Brain microvascular endothelial cell (primary cell): ENCODE measurements around the gene ABCA2.

Experiments
- DNase-seq: peaks from one replicate; pipeline ENCODE4 v3.0.0-alpha.2; 2020
- H3K27ac ChIP-seq: fragments of 250-450 bp; sonication (Bioruptor Pico); 2 replicates; pipeline ENCODE4 v1.5.1; 2020; ENCODE audit warnings: mild to moderate bottlenecking, moderate library complexity
- H3K27me3 ChIP-seq: fragments of 250-450 bp; sonication (Bioruptor Pico); replicated peaks from 2 replicates; pipeline ENCODE4 v1.5.1; 2020; ENCODE audit warnings: mild to moderate bottlenecking
- H3K36me3 ChIP-seq: fragments of 250-450 bp; sonication (Bioruptor Pico); replicated peaks from 2 replicates; pipeline ENCODE4 v1.5.1; 2020; ENCODE audit warnings: mild to moderate bottlenecking
- H3K4me3 ChIP-seq: 2 replicates; pipeline ENCODE4 v1.5.1; 2011; ENCODE audit warnings: low read depth, mild to moderate bottlenecking, control low read depth, low read length, moderate library complexity
- CTCF ChIP-seq: IDR thresholded peaks from 2 replicates; pipeline ENCODE4 v1.5.1; 2011; ENCODE audit warnings: low read depth, mild to moderate bottlenecking, moderate library complexity, low read length, control low read depth, inconsistent platforms; ENCODE audit errors: missing control alignments
- in situ Hi-C: cut with HindIII; loops from 2 replicates; pipeline ENCODE4 v1.10.0; 2017; ENCODE audit warnings: low sequenced_read_pairs, low pct_ligation_motif_present

The ABCA2 gene

GRCh38 chr9:136977649-136978072 lies 50.4 kb downstream of the ABCA2 start:
- in situ Hi-C loops = no loop called here
- Histone ChIP-seq H3K36me3 (no peaks in the 10 kb centered on the region), H3K4me3 (peak overlapping the region; percentile 56), H3K27me3 (no peaks in the 10 kb centered on the region), H3K27ac (no peak overlapping the region)
- no peak for DNase-seq
- no peak for TF ChIP-seq CTCF

GRCh38 chr9:136977223-136977622 lies 50.8 kb downstream of the ABCA2 start, which contains the start of gene PTGDS:
Gene PTGDS, plus strand, starts transcription at chr9:136977504. Its CDS starts 75 bp downstream, at chr9:136977579.
- Histone ChIP-seq H3K4me3 (peak within 1 kb of the TSS; percentile 56), H3K27ac (no peak within 1 kb of the TSS), H3K36me3 (no peaks in the 10 kb centered on the region), H3K27me3 (no peaks in the 10 kb centered on the region)
- no peak for DNase-seq
- no peak for TF ChIP-seq CTCF
- in situ Hi-C loops = no loop called here

GRCh38 chr9:136975644-136976043 lies 52.4 kb downstream of the ABCA2 start:
- Histone ChIP-seq H3K36me3 (no peaks in the 10 kb centered on the region), H3K27me3 (no peaks in the 10 kb centered on the region), H3K4me3 (no peak overlapping the region), H3K27ac (no peak overlapping the region)
- DNase-seq = no peak
- peak; percentile 42 for TF ChIP-seq CTCF
- in situ Hi-C loops = no loop called here

GRCh38 chr9:136974817-136975535 lies 53.1 kb downstream of the ABCA2 start:
- H3K36me3 ChIP-seq = no peaks in the 10 kb centered on the region
- DNase-seq = no peak
- H3K4me3 ChIP-seq = no peak overlapping the region
- H3K27me3 ChIP-seq = no peaks in the 10 kb centered on the region
- TF ChIP-seq CTCF = no peak
- H3K27ac ChIP-seq = no peak overlapping the region
- in situ Hi-C loops = no loop called here

GRCh38 chr9:136973618-136974617 lies 54.1 kb downstream of the ABCA2 start:
- Histone ChIP-seq H3K36me3 (no peaks in the 10 kb centered on the region), H3K27me3 (no peaks in the 10 kb centered on the region), H3K27ac (no peak overlapping the region), H3K4me3 (no peak overlapping the region)
- TF ChIP-seq CTCF = no peak
- in situ Hi-C loops = no loop called here
- no peak for DNase-seq
